GM23338 (cell line): ENCODE measurements around the gene MCCC1. TPM values are rescaled to one million over a fixed set of nuclear protein-coding genes. Genes with fewer than 3 reads are reported as not detected.

Source experiments
- ATAC-seq: fragments of 200-7000 bp; cut with Tn5 transposase; 3 replicates; pipeline ENCODE4 v1.9.1; 2020
- DNase-seq: peaks from one replicate; pipeline ENCODE4 v3.0.0-alpha.2; 2015; ENCODE audit warnings: low spot score
- H2AFZ ChIP-seq: fragments of 200-600 bp; sonication (generic); 2 replicates; pipeline ENCODE4 v1.8.0; 2016; ENCODE audit warnings: antibody characterized with exemption, mild to moderate bottlenecking, moderate library complexity
- H3F3A ChIP-seq: fragments of 200-600 bp; sonication (generic); replicated peaks from 2 replicates; pipeline ENCODE4 v1.8.0; 2017; ENCODE audit warnings: antibody characterized with exemption, mixed run types, low read depth
- H3K27ac ChIP-seq: fragments of 200-600 bp; sonication (generic); 2 replicates; pipeline ENCODE4 v1.6.1; 2016; ENCODE audit warnings: low read depth
- H3K27me3 ChIP-seq: fragments of 200-600 bp; sonication (generic); 2 replicates; pipeline ENCODE4 v1.8.0; 2016; ENCODE audit warnings: mild to moderate bottlenecking, mixed run types, moderate library complexity; ENCODE audit not compliant: insufficient read depth
- H3K36me3 ChIP-seq: fragments of 200-600 bp; sonication (generic); 2 replicates; pipeline ENCODE4 v1.8.0; 2016; ENCODE audit warnings: mild to moderate bottlenecking; ENCODE audit not compliant: insufficient read depth
- H3K4me1 ChIP-seq: fragments of 200-600 bp; sonication (generic); 2 replicates; pipeline ENCODE4 v1.8.0; 2016; ENCODE audit warnings: mild to moderate bottlenecking, moderate library complexity; ENCODE audit not compliant: insufficient read depth
- H3K4me2 ChIP-seq: fragments of 200-600 bp; sonication (generic); 2 replicates; pipeline ENCODE4 v1.7.1; 2017; ENCODE audit warnings: mixed run types
- H3K4me3 ChIP-seq: fragments of 200-600 bp; sonication (generic); 2 replicates; pipeline ENCODE4 v1.6.1; 2016; ENCODE audit warnings: mixed run types
- H3K79me2 ChIP-seq: fragments of 200-600 bp; sonication (generic); replicated peaks from 2 replicates; pipeline ENCODE4 v1.8.0; 2017; ENCODE audit warnings: mild to moderate bottlenecking; ENCODE audit not compliant: insufficient read depth
- H3K9me2 ChIP-seq: fragments of 200-600 bp; sonication (generic); 2 replicates; pipeline ENCODE4 v1.8.0; 2017; ENCODE audit not compliant: insufficient read depth
- H4K20me1 ChIP-seq: fragments of 200-600 bp; sonication (generic); replicated peaks from 2 replicates; pipeline ENCODE4 v1.8.0; 2017; ENCODE audit warnings: mild to moderate bottlenecking; ENCODE audit not compliant: insufficient read depth
- H3K27ac Mint-ChIP-seq: 2 replicates; pipeline ENCODE4 v1.8.0; 2020; ENCODE audit warnings: inconsistent platforms, mild to moderate bottlenecking, moderate library complexity, mixed read lengths
- H3K27me3 Mint-ChIP-seq: 3 replicates; pipeline ENCODE4 v1.8.0; 2022; ENCODE audit warnings: low read depth, mild to moderate bottlenecking, moderate library complexity, mixed read lengths, inconsistent platforms; ENCODE audit not compliant: insufficient read depth, poor library complexity
- H3K36me3 Mint-ChIP-seq: 3 replicates; pipeline ENCODE4 v1.8.0; 2021; ENCODE audit warnings: low read depth, mild to moderate bottlenecking, inconsistent platforms, moderate library complexity, mixed read lengths
- H3K4me1 Mint-ChIP-seq: 3 replicates; pipeline ENCODE4 v1.8.0; 2020; ENCODE audit warnings: mild to moderate bottlenecking, inconsistent platforms, mixed read lengths
- H3K4me3 Mint-ChIP-seq: 3 replicates; pipeline ENCODE4 v1.8.0; 2021; ENCODE audit warnings: moderate library complexity, mild to moderate bottlenecking, inconsistent platforms, mixed read lengths
- H3K9me3 Mint-ChIP-seq: 3 replicates; pipeline ENCODE4 v1.8.0; 2020; ENCODE audit warnings: moderate library complexity, mild to moderate bottlenecking, inconsistent platforms, mixed read lengths
- CREB1 ChIP-seq: fragments of 250-450 bp; sonication (Bioruptor Pico); IDR thresholded peaks from 2 replicates; pipeline ENCODE4 v1.5.0; 2020; ENCODE audit warnings: low read depth, mild to moderate bottlenecking, moderate library complexity
- CTCF ChIP-seq, 2 experiments: fragments of 200-600 bp in 1 of 2; sonication (generic) in 1 of 2; conservative IDR thresholded peaks; 2 replicates each; pipeline versions ENCODE4 v1.5.1 to v1.6.1; 2016 to 2017; ENCODE audit warnings: antibody characterized with exemption in 2 of 2, low read depth in 2 of 2, mild to moderate bottlenecking in 2 of 2, moderate library complexity in 1 of 2
- EZH2 ChIP-seq: fragments of 200-600 bp; sonication (generic); IDR thresholded peaks from one replicate; pipeline ENCODE4 v1.8.0; 2017; ENCODE audit warnings: antibody characterized with exemption, mild to moderate bottlenecking, low read depth; ENCODE audit not compliant: unreplicated experiment
- EZH2phosphoT487 ChIP-seq: fragments of 200-600 bp; sonication (generic); IDR thresholded peaks from one replicate; pipeline ENCODE4 v1.8.1; 2018; ENCODE audit warnings: antibody characterized with exemption; ENCODE audit not compliant: unreplicated experiment
- JUNB ChIP-seq: IDR thresholded peaks from one replicate; pipeline ENCODE4 v1.6.1; 2016; ENCODE audit warnings: antibody characterized with exemption; ENCODE audit not compliant: unreplicated experiment
- NANOG ChIP-seq: IDR thresholded peaks from 2 replicates; pipeline ENCODE4 v1.6.1; 2016; ENCODE audit warnings: antibody characterized with exemption, borderline replicate concordance
- POLR2AphosphoS5 ChIP-seq: IDR thresholded peaks from 2 replicates; pipeline ENCODE4 v1.6.1; 2016; ENCODE audit warnings: antibody characterized with exemption, low read depth
- REST ChIP-seq: IDR thresholded peaks from one replicate; pipeline ENCODE4 v1.6.1; 2018; ENCODE audit warnings: antibody characterized with exemption; ENCODE audit not compliant: unreplicated experiment
- STAT1 ChIP-seq: IDR thresholded peaks from one replicate; pipeline ENCODE4 v1.6.1; 2016; ENCODE audit warnings: antibody characterized with exemption; ENCODE audit not compliant: unreplicated experiment
- ZNF114 ChIP-seq: fragments of 250-450 bp; sonication (Bioruptor Pico); IDR thresholded peaks from 2 replicates; pipeline ENCODE4 v1.5.0; 2020; ENCODE audit warnings: mild to moderate bottlenecking, moderate library complexity
- polyA plus RNA-seq: library from polyadenylated mRNA; unstranded; fragments of >200 nt; fragmentation: Nextera tagmentation; extraction: Ambion mirVana; gene quantifications from 2 replicates; pipeline ENCODE4 v1.2.1, GENCODE V29; 2016
- total RNA-seq: library from RNA; depleted of rRNA; stranded (reverse); fragments of >200 nt; shearing (Covaris generic); gene quantifications from 2 replicates; pipeline ENCODE4 v1.2.3, GENCODE V29; 2014
- TF ChIP-seq, protein P1 (sequence below): IDR thresholded peaks from 2 replicates; pipeline ENCODE4 v1.6.1; 2016; ENCODE audit warnings: antibody characterized with exemption

The MCCC1 gene
- total and polyA plus RNA-seq, 2 experiments from 2014 or later: 20.2 to 24.2 TPM

- Histone ChIP-seq H4K20me1 (peaks cover 9% of the 10 kb centered on the region; the same call in 1 of the 2 replicates), H3K79me2 (peaks cover 100% of the 10 kb centered on the region), H3K4me3 (no peak overlapping the region), H3K4me1 (peaks cover 28% of the 10 kb centered on the region), H3K27ac (0 out of 2 replicates have a peak overlapping the region, but pooled peaks have one; percentile 43), H3K9me2 (no peaks in the 10 kb centered on the region), H3F3A (no peaks in the 10 kb centered on the region), H3K36me3 (no peaks in the 10 kb centered on the region), H3K27me3 (no peaks in the 10 kb centered on the region), H2AFZ (no peak overlapping the region), H3K4me2 (peak overlapping the region; percentile 7; the same call in 1 of the 2 replicates)
- TF ChIP-seq POLR2AphosphoS5 (no peak), CREB1 (no peak), NANOG (no peak)
- ATAC-seq (no peak), DNase-seq (no peak)
- Mint-ChIP-seq H3K36me3 (peaks cover under 1% of the 10 kb centered on the region; the same call in 1 of the 3 replicates), H3K27me3 (peaks cover 2% of the 10 kb centered on the region), H3K4me1 (peaks cover 48% of the 10 kb centered on the region), H3K9me3 (no peaks in the 10 kb centered on the region), H3K27ac (peak overlapping the region; percentile 90), H3K4me3 (no peak overlapping the region)
These were observed 129.4 kb downstream of the MCCC1 start for GRCh38 chr3:182969853-182970252.

DNA sequence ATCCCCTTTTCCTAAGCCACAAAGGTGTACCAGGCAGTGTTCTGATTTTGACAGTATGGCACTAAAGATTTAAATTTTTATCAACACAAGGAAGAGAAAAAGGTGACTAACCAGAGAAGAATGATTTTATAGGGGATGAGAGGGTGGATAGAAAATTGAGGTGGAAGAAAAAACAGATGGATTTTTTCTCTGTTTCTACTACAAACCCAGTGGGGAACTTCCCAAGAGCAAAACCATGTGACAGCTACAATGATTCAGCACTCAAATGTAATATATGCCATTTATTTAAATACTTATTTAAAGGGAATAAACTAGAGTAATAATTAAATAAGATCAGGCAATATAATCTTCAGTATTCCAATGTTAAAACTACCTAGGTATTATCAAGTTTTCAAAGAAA is 130.0 kb downstream of the MCCC1 start:
- Mint-ChIP-seq H3K27me3 (peaks cover 2% of the 10 kb centered on the region), H3K27ac (peak overlapping the region; percentile 90), H3K4me3 (no peak overlapping the region), H3K4me1 (peaks cover 46% of the 10 kb centered on the region), H3K9me3 (no peaks in the 10 kb centered on the region), H3K36me3 (peaks cover 3% of the 10 kb centered on the region; the same call in 1 of the 3 replicates)
- Histone ChIP-seq H3K27me3 (no peaks in the 10 kb centered on the region), H3K36me3 (no peaks in the 10 kb centered on the region), H3K4me1 (peaks cover 28% of the 10 kb centered on the region), H3K4me3 (no peak overlapping the region), H3K27ac (0 out of 2 replicates have a peak overlapping the region, but pooled peaks have one; percentile 43), H2AFZ (no peak overlapping the region), H3F3A (no peaks in the 10 kb centered on the region), H3K4me2 (peak overlapping the region; percentile 7; the same call in 1 of the 2 replicates), H3K79me2 (peaks cover 99% of the 10 kb centered on the region), H4K20me1 (peaks cover 9% of the 10 kb centered on the region; the same call in 1 of the 2 replicates), H3K9me2 (no peaks in the 10 kb centered on the region)
- ATAC-seq (no peak), DNase-seq (no peak)
- no peak for TF ChIP-seq REST
- TF ChIP-seq, protein P1, sequence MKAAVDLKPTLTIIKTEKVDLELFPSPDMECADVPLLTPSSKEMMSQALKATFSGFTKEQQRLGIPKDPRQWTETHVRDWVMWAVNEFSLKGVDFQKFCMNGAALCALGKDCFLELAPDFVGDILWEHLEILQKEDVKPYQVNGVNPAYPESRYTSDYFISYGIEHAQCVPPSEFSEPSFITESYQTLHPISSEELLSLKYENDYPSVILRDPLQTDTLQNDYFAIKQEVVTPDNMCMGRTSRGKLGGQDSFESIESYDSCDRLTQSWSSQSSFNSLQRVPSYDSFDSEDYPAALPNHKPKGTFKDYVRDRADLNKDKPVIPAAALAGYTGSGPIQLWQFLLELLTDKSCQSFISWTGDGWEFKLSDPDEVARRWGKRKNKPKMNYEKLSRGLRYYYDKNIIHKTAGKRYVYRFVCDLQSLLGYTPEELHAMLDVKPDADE: no peak
- no peak for TF ChIP-seq STAT1
- no peak for TF ChIP-seq CREB1
- TF ChIP-seq EZH2: no peak
- no peak for TF ChIP-seq CTCF (conservative IDR thresholded peaks at IDR 0.05; ENCODE audit: low read depth in 2 of 2)
- no peak for TF ChIP-seq POLR2AphosphoS5
- no peak for TF ChIP-seq EZH2phosphoT487
- no peak for TF ChIP-seq ZNF114
- TF ChIP-seq JUNB: no peak
